H9 (cell line): ENCODE data around the gene NCAPH2. TPM values are rescaled to one million over a fixed set of nuclear protein-coding genes. Genes with fewer than 3 reads are reported as not detected.

Experiments
- DNase-seq: peaks from one replicate; pipeline ENCODE4 v3.0.0-alpha.2; 2017
- H2AFZ ChIP-seq: one replicate; pipeline ENCODE4 v1.6.1; 2013; ENCODE audit warnings: mild to moderate bottlenecking, low read length, control low read depth, moderate library complexity
- H2AK5ac ChIP-seq: 2 replicates; pipeline ENCODE4 v1.6.1; 2013; ENCODE audit warnings: low read length, control low read depth, mixed read lengths; ENCODE audit not compliant: insufficient read length
- H2BK120ac ChIP-seq: one replicate; pipeline ENCODE4 v1.6.1; 2013; ENCODE audit warnings: low read depth, mild to moderate bottlenecking, low read length, control low read depth, inconsistent platforms; ENCODE audit not compliant: poor library complexity, severe bottlenecking
- H2BK12ac ChIP-seq: 2 replicates; pipeline ENCODE4 v1.6.1; 2013; ENCODE audit warnings: low read length, control low read depth, mixed read lengths, low read depth; ENCODE audit not compliant: insufficient read length
- H2BK15ac ChIP-seq: 2 replicates; pipeline ENCODE4 v1.6.1; 2013; ENCODE audit warnings: low read depth, low read length, control low read depth
- H2BK20ac ChIP-seq: one replicate; pipeline ENCODE4 v1.6.1; 2013; ENCODE audit warnings: low read depth, mild to moderate bottlenecking, low read length, control low read depth, inconsistent platforms; ENCODE audit not compliant: poor library complexity, severe bottlenecking
- H2BK5ac ChIP-seq: 2 replicates; pipeline ENCODE4 v1.6.1; 2013; ENCODE audit warnings: low read length, control low read depth, mixed read lengths; ENCODE audit not compliant: insufficient read length
- H3K14ac ChIP-seq: 2 replicates; pipeline ENCODE4 v1.6.1; 2013; ENCODE audit warnings: low read length, control low read depth; ENCODE audit not compliant: insufficient read depth
- H3K18ac ChIP-seq: 2 replicates; pipeline ENCODE4 v1.6.1; 2013; ENCODE audit warnings: low read depth, mild to moderate bottlenecking, mixed read lengths, low read length, control low read depth; ENCODE audit not compliant: insufficient read length
- H3K23ac ChIP-seq: 2 replicates; pipeline ENCODE4 v1.6.1; 2013; ENCODE audit warnings: low read length, control low read depth, mixed read lengths, low read depth; ENCODE audit not compliant: insufficient read length
- H3K23me2 ChIP-seq: 2 replicates; pipeline ENCODE4 v1.6.1; 2013; ENCODE audit warnings: low read depth, mild to moderate bottlenecking, mixed read lengths, low read length, control low read depth; ENCODE audit not compliant: insufficient read length, poor library complexity, severe bottlenecking
- H3K27ac ChIP-seq: 2 replicates; pipeline ENCODE4 v1.5.1; 2013; ENCODE audit warnings: low read length, control low read depth, mixed read lengths, low read depth; ENCODE audit not compliant: insufficient read length
- H3K27me3 ChIP-seq: 2 replicates; pipeline ENCODE4 v1.6.1; 2013; ENCODE audit warnings: low read length, control low read depth, inconsistent platforms; ENCODE audit not compliant: insufficient read depth
- H3K4ac ChIP-seq: 2 replicates; pipeline ENCODE4 v1.6.1; 2013; ENCODE audit warnings: low read depth, mild to moderate bottlenecking, control low read depth, inconsistent platforms, low read length, moderate library complexity
- H3K4me1 ChIP-seq: 2 replicates; pipeline ENCODE4 v1.6.1; 2013; ENCODE audit warnings: low read length, control low read depth, inconsistent platforms; ENCODE audit not compliant: insufficient read depth
- H3K4me2 ChIP-seq: 2 replicates; pipeline ENCODE4 v1.6.1; 2013; ENCODE audit warnings: low read length, control low read depth, mixed read lengths; ENCODE audit not compliant: insufficient read length, insufficient read depth
- H3K56ac ChIP-seq: 2 replicates; pipeline ENCODE4 v1.6.1; 2013; ENCODE audit warnings: low read depth, mild to moderate bottlenecking, mixed read lengths, low read length, control low read depth; ENCODE audit not compliant: insufficient read length
- H3K79me1 ChIP-seq: 2 replicates; pipeline ENCODE4 v1.6.1; 2013; ENCODE audit warnings: low read depth, mild to moderate bottlenecking, moderate library complexity, low read length, control low read depth, inconsistent platforms; ENCODE audit not compliant: insufficient read depth, poor library complexity, severe bottlenecking
- H3K79me2 ChIP-seq: 2 replicates; pipeline ENCODE4 v1.6.1; 2013; ENCODE audit warnings: low read length, control low read depth, inconsistent platforms; ENCODE audit not compliant: insufficient read depth
- H3K9ac ChIP-seq: 2 replicates; pipeline ENCODE4 v1.6.1; 2013; ENCODE audit warnings: low read length, control low read depth, mixed read lengths; ENCODE audit not compliant: insufficient read length; ENCODE audit errors: extremely low read depth
- H3K9me3 ChIP-seq: one replicate; pipeline ENCODE4 v1.6.1; 2013; ENCODE audit warnings: low read depth, low read length, inconsistent platforms; ENCODE audit not compliant: control insufficient read depth
- H3T11ph ChIP-seq: one replicate; pipeline ENCODE4 v1.6.1; 2013; ENCODE audit warnings: mild to moderate bottlenecking, low read length, control low read depth, inconsistent platforms
- H4K20me1 ChIP-seq: one replicate; pipeline ENCODE4 v1.6.1; 2013; ENCODE audit not compliant: control insufficient read depth, insufficient read length, insufficient read depth
- H4K5ac ChIP-seq: 2 replicates; pipeline ENCODE4 v1.6.1; 2013; ENCODE audit warnings: low read depth, mild to moderate bottlenecking, mixed read lengths, low read length, control low read depth; ENCODE audit not compliant: insufficient read length
- H4K8ac ChIP-seq: replicated peaks from 2 replicates; pipeline ENCODE4 v1.6.1; 2013; ENCODE audit warnings: low read length, control low read depth, mixed read lengths, low read depth; ENCODE audit not compliant: insufficient read length
- H4K91ac ChIP-seq: 2 replicates; pipeline ENCODE4 v1.6.1; 2013; ENCODE audit warnings: low read depth, mild to moderate bottlenecking, moderate library complexity, mixed read lengths, low read length, control low read depth; ENCODE audit not compliant: insufficient read length
- H3K27ac Mint-ChIP-seq, 3 experiments: 2 replicates in 2 of 3; 3 replicates in 1 of 3; pipeline ENCODE4 v1.8.0; 2020 to 2021; ENCODE audit warnings: mixed read lengths in 3 of 3, mild to moderate bottlenecking in 1 of 3, moderate library complexity in 1 of 3
- H3K27me3 Mint-ChIP-seq: 2 replicates; pipeline ENCODE4 v1.8.0; 2021; ENCODE audit warnings: low read depth, mild to moderate bottlenecking, moderate library complexity, mixed read lengths
- H3K36me3 Mint-ChIP-seq, 3 experiments: 2 replicates in 2 of 3; 3 replicates in 1 of 3; pipeline ENCODE4 v1.8.0; 2020 to 2021; ENCODE audit warnings: low read depth in 3 of 3, mixed read lengths in 3 of 3; ENCODE audit not compliant: insufficient read depth in 1 of 3
- H3K4me1 Mint-ChIP-seq, 2 experiments: 2 replicates each; pipeline ENCODE4 v1.8.0; 2020; ENCODE audit warnings: mixed read lengths in 2 of 2
- H3K4me3 Mint-ChIP-seq, 2 experiments: 2 replicates in 1 of 2; 3 replicates in 1 of 2; pipeline ENCODE4 v1.8.0; 2020 to 2021; ENCODE audit warnings: mild to moderate bottlenecking in 2 of 2, mixed read lengths in 2 of 2, moderate library complexity in 1 of 2
- H3K9me3 Mint-ChIP-seq, 2 experiments: 2 replicates in 1 of 2; 3 replicates in 1 of 2; pipeline ENCODE4 v1.8.0; 2020; ENCODE audit warnings: mild to moderate bottlenecking in 2 of 2, mixed read lengths in 2 of 2, moderate library complexity in 1 of 2
- CTCF ChIP-seq: fragments of 200-600 bp; sonication (generic); conservative IDR thresholded peaks from 3 replicates; pipeline ENCODE4 v1.8.0; 2021; ENCODE audit warnings: antibody characterized with exemption, mild to moderate bottlenecking
- WGBS: extraction: QIAGEN DNeasy Blood & Tissue Kit; methylation state at CpG from one replicate; pipeline ENCODE4 v1.1.7; 2013; ENCODE audit warnings: missing lambda C conversion rate, low lambda C conversion rate, mixed read lengths; ENCODE audit not compliant: insufficient read length; ENCODE audit errors: extremely low coverage; 5-methylcytosine and 5-hydroxymethylcytosine counted together
- total RNA-seq: library from RNA; stranded (reverse); gene quantifications from 2 replicates; pipeline ENCODE4 v1.2.1, GENCODE V29; 2021

The NCAPH2 gene
- total RNA-seq, 1 experiment from 2014 or later = 76.2 TPM

- Histone ChIP-seq H3K79me1 (peaks cover 11% of the 10 kb centered on the region), H2BK20ac (no peak overlapping the region), H3K18ac (no peak overlapping the region), H4K20me1 (no peaks in the 10 kb centered on the region), H3K56ac (no peak overlapping the region), H3K4me1 (no peaks in the 10 kb centered on the region), H3K27me3 (no peaks in the 10 kb centered on the region), H4K8ac (no peak overlapping the region), H3K79me2 (peaks cover 7% of the 10 kb centered on the region; the same call in 1 of the 2 replicates), H2AK5ac (no peak overlapping the region), H3K9me3 (no peaks in the 10 kb centered on the region), H2BK15ac (no peak overlapping the region), H2AFZ (no peak overlapping the region), H3T11ph (no peak overlapping the region), H3K4me2 (no peak overlapping the region), H2BK5ac (no peak overlapping the region), H3K23ac (no peak overlapping the region), H3K9ac (no peak overlapping the region), H3K27ac (no peak overlapping the region), H4K5ac (no peak overlapping the region), H4K91ac (no peak overlapping the region), H3K14ac (no peak overlapping the region), H2BK12ac (no peak overlapping the region), H2BK120ac (no peak overlapping the region), H3K4ac (no peak overlapping the region), H3K23me2 (no peaks in the 10 kb centered on the region)
- no CpG with 5 or more reads among the region's 22 CpGs for WGBS
- H3K27me3 Mint-ChIP-seq = no peaks in the 10 kb centered on the region
- H3K27ac Mint-ChIP-seq = no peak overlapping the region
- DNase-seq = no peak
- peaks cover 16 to 45% (median 40%) of the 10 kb centered on the region in 3 experiments; a peak in 6 of 7 replicates for H3K36me3 Mint-ChIP-seq
- TF ChIP-seq CTCF = no peak
- no peaks in the 10 kb centered on the region for H3K9me3 Mint-ChIP-seq
- H3K4me3 Mint-ChIP-seq = no peak overlapping the region
- peaks cover 13 to 15% of the 10 kb centered on the region in 2 experiments for H3K4me1 Mint-ChIP-seq
These were observed 40.1 kb upstream of the NCAPH2 start for GRCh38 chr22:50467773-50468440.
